HepG2 (cell line): ENCODE data around the gene OR4D9. TPM values are rescaled to one million over a fixed set of nuclear protein-coding genes. Genes with fewer than 3 reads are reported as not detected.

Experiments
- ATAC-seq: fragments of 200-7000 bp; cut with Tn5 transposase; 3 replicates; pipeline ENCODE4 v1.9.1; 2020; ENCODE audit warnings: mild to moderate bottlenecking, moderate library complexity
- BruUV-seq: library from RNA; stranded (reverse); fragments of 400-500 nt; replicated peaks from 2 replicates; lab custom pipeline; 2021; lab: Mats Ljungman, UMichigan
- CTCF ChIA-PET: fragments of 300-600 bp; formaldehyde crosslinking; extraction: SDS; loops from one replicate; lab custom pipeline; 2021; ENCODE audit warnings: low total read pairs, inconsistent platforms, low intra/inter-chr PET ratio; lab: Yijun Ruan, JAX
- POLR2A ChIA-PET: fragments of 350-600 bp; sonication (Branson Sonifier 250); formaldehyde crosslinking; loops from one replicate; lab custom pipeline; 2020; ENCODE audit warnings: antibody characterized with exemption, inconsistent platforms; lab: Yijun Ruan, JAX
- DNase-seq: peaks from one replicate; pipeline ENCODE4 v3.0.0-alpha.2; 2015; ENCODE audit warnings: low spot score
- FAIRE-seq: peaks from 3 replicates; lab custom pipeline; 2011; peaks lifted over from hg19 to GRCh38; lab: Jason Lieb, UNC
- H2AFZ ChIP-seq: one replicate; pipeline ENCODE4 v1.6.1; 2011; ENCODE audit warnings: low read length, inconsistent platforms
- H3K27ac ChIP-seq: fragments of 300-600 bp; 3 replicates; pipeline ENCODE4 v1.8.0; 2011; ENCODE audit warnings: mixed run types, mild to moderate bottlenecking, mixed read lengths, low read length, inconsistent platforms; ENCODE audit not compliant: insufficient read depth; ENCODE audit errors: extremely low read length
- H3K27me3 ChIP-seq, 2 experiments: fragments of 200-600 bp in 1 of 2; 2 replicates in 1 of 2; 3 replicates in 1 of 2; pipeline versions ENCODE4 v1.6.0 to v1.8.0; 2011; ENCODE audit warnings: low read length in 2 of 2, mild to moderate bottlenecking in 2 of 2, moderate library complexity in 2 of 2, inconsistent platforms in 1 of 2; ENCODE audit not compliant: insufficient read depth in 2 of 2, control insufficient read depth in 1 of 2
- H3K36me3 ChIP-seq, 2 experiments: fragments of 200-600 bp in 1 of 2; replicated peaks in 1 of 2; 2 replicates in 1 of 2; 3 replicates in 1 of 2; pipeline versions ENCODE4 v1.5.1 to v1.8.0; 2011; ENCODE audit warnings: low read length in 2 of 2, inconsistent platforms in 1 of 2; ENCODE audit not compliant: insufficient read depth in 2 of 2, control insufficient read depth in 1 of 2
- H3K4me1 ChIP-seq: 2 replicates; pipeline ENCODE4 v1.5.1; 2012; ENCODE audit warnings: low read length, inconsistent platforms; ENCODE audit not compliant: insufficient read depth
- H3K4me2 ChIP-seq: 2 replicates; pipeline ENCODE4 v1.6.0; 2011; ENCODE audit warnings: low read depth, low read length, inconsistent platforms
- H3K4me3 ChIP-seq, 3 experiments: fragments of 200-600 bp in 1 of 3; sonication (generic), shearing (Covaris generic) in 1 of 3; replicated peaks in 1 of 3; 2 replicates each; pipeline ENCODE4 v1.5.1; 2011 to 2016; ENCODE audit warnings: low read length in 3 of 3, inconsistent platforms in 2 of 3, low read depth in 2 of 3, mild to moderate bottlenecking in 2 of 3, control low read depth in 1 of 3, mixed read lengths in 1 of 3; ENCODE audit not compliant: insufficient read depth in 1 of 3
- H3K79me2 ChIP-seq: one replicate; pipeline ENCODE4 v1.6.1; 2011; ENCODE audit warnings: low read length, inconsistent platforms; ENCODE audit not compliant: insufficient read depth
- H3K9ac ChIP-seq: 2 replicates; pipeline ENCODE4 v1.6.0; 2011; ENCODE audit warnings: mild to moderate bottlenecking, low read depth, low read length, inconsistent platforms; ENCODE audit not compliant: insufficient read depth
- H3K9me3 ChIP-seq: 2 replicates; pipeline ENCODE4 v1.5.1; 2012; ENCODE audit warnings: mild to moderate bottlenecking, low read length
- H4K20me1 ChIP-seq: 2 replicates; pipeline ENCODE4 v1.6.0; 2011; ENCODE audit warnings: inconsistent platforms, mild to moderate bottlenecking, low read length, moderate library complexity; ENCODE audit not compliant: insufficient read depth
- DMAP1 ChIP-seq: IDR thresholded peaks from 2 replicates; pipeline ENCODE4 v1.6.1; 2016
- FOXP1 ChIP-seq, 2 experiments: fragments of 450-650 bp in 1 of 2; IDR thresholded peaks; 2 replicates each; pipeline ENCODE4 v1.6.1; 2017 to 2018; ENCODE audit warnings: antibody characterized with exemption in 1 of 2
- KDM2A ChIP-seq: sonication (generic); formaldehyde crosslinking; IDR thresholded peaks from 2 replicates; pipeline ENCODE4 v1.4.0; 2020; ENCODE audit warnings: low read depth, missing genetic modification reagents, borderline replicate concordance
- NCOR1 ChIP-seq: fragments of 200-600 bp; sonication (generic); IDR thresholded peaks from 2 replicates; pipeline ENCODE4 v1.7.0; 2017; ENCODE audit warnings: antibody characterized with exemption, low read length, borderline replicate concordance
- NFKBIZ ChIP-seq: IDR thresholded peaks from 2 replicates; pipeline ENCODE4 v1.6.1; 2018; ENCODE audit warnings: missing genetic modification reagents, missing compliant biosample characterization
- PAF1 ChIP-seq: IDR thresholded peaks from 2 replicates; pipeline ENCODE4 v1.6.1; 2016; ENCODE audit warnings: missing genetic modification reagents, missing compliant biosample characterization
- PHF21A ChIP-seq: sonication (generic); formaldehyde crosslinking; IDR thresholded peaks from 2 replicates; pipeline ENCODE4 v1.5.0; 2020; ENCODE audit warnings: mild to moderate bottlenecking, missing genetic modification reagents
- PHF8 ChIP-seq: sonication (generic); formaldehyde crosslinking; IDR thresholded peaks from 2 replicates; pipeline ENCODE4 v1.5.0; 2020; ENCODE audit warnings: missing genetic modification reagents
- PRPF4 ChIP-seq: fragments of 200-400 bp; formaldehyde crosslinking; IDR thresholded peaks from 2 replicates; pipeline ENCODE4 v1.6.1; 2016; ENCODE audit warnings: low read length, low read depth; ENCODE audit not compliant: poor library complexity, severe bottlenecking
- SIN3B ChIP-seq: fragments of 150-350 bp; IDR thresholded peaks from 2 replicates; pipeline ENCODE4 v1.6.1; 2014; ENCODE audit warnings: low read length
- SOX6 ChIP-seq, 2 experiments: fragments of 450-650 bp in 1 of 2; sonication (generic) in 1 of 2; formaldehyde crosslinking in 1 of 2; IDR thresholded peaks; 2 replicates each; pipeline versions ENCODE4 v1.4.0 to v1.6.1; 2017 to 2020; ENCODE audit warnings: antibody characterized with exemption in 1 of 2, mild to moderate bottlenecking in 1 of 2, missing genetic modification reagents in 1 of 2
- SP5 ChIP-seq: IDR thresholded peaks from 2 replicates; pipeline ENCODE4 v1.6.1; 2016; ENCODE audit warnings: low read depth, borderline replicate concordance
- XBP1 ChIP-seq: sonication (generic); formaldehyde crosslinking; IDR thresholded peaks from 2 replicates; pipeline ENCODE4 v1.5.0; 2020; ENCODE audit warnings: missing genetic modification reagents
- ZMYM4 ChIP-seq: sonication (generic); formaldehyde crosslinking; IDR thresholded peaks from 2 replicates; pipeline ENCODE4 v1.8.1; 2023; ENCODE audit warnings: mild to moderate bottlenecking, missing genetic modification reagents
- ZNF577 ChIP-seq: sonication (generic); formaldehyde crosslinking; IDR thresholded peaks from 2 replicates; pipeline ENCODE4 v1.4.0; 2020; ENCODE audit warnings: mild to moderate bottlenecking, low read depth, missing genetic modification reagents, borderline replicate concordance
- WGBS: methylation state at CpG from one replicate; pipeline ENCODE4 v1.1.6; 2017; ENCODE audit warnings: low lambda C conversion rate; 5-methylcytosine and 5-hydroxymethylcytosine counted together
- in situ Hi-C: cut with HindIII; loops from 2 replicates; pipeline ENCODE4 v1.10.0; 2017; ENCODE audit warnings: low pct_unique_long_range_greater_than_20kb; ENCODE audit not compliant: extremely low pct_ligation_motif_present
- intact Hi-C: fragments of 100-400 bp; cut with micrococcal nuclease; formaldehyde crosslinking; loops from one replicate; pipeline ENCODE4 v1.10.0; 2022; ENCODE audit not compliant: unreplicated experiment
- polyA plus RNA-seq, 8 experiments: library from polyadenylated mRNA; depleted of rRNA in 3 of 8; stranded (reverse) in 7 of 8; unstranded in 1 of 8; fragments of >200 nt; fragmentation: Illumina TruSeq in 4 of 8; extraction: Trizol in 4 of 8; gene quantifications; 2 replicates each; pipeline versions ENCODE4 v1.2.1 to v1.2.3, GENCODE V29; 2011 to 2016; ENCODE audit warnings: low read depth in 4 of 8, missing spikeins in 1 of 8, mixed read lengths in 1 of 8; ENCODE audit not compliant: insufficient read depth in 1 of 8
- total RNA-seq, 5 experiments: library from RNA; depleted of rRNA; stranded (reverse); fragments of >200 nt; fragmentation: Illumina TruSeq; extraction: Trizol; gene quantifications; 2 replicates each; pipeline ENCODE4 v1.2.3, GENCODE V29; 2016; ENCODE audit warnings: low read depth in 1 of 5
- TF ChIP-seq, protein P1 (sequence below): sonication (generic); formaldehyde crosslinking; IDR thresholded peaks from 2 replicates; pipeline ENCODE4 v1.4.0; 2020; ENCODE audit warnings: missing genetic modification reagents
- TF ChIP-seq, protein P2 (sequence below): sonication (generic); formaldehyde crosslinking; IDR thresholded peaks from 2 replicates; pipeline ENCODE4 v1.8.1; 2023; ENCODE audit warnings: mild to moderate bottlenecking, moderate library complexity, missing genetic modification reagents
- TF ChIP-seq, protein P3 (sequence below): IDR thresholded peaks from 2 replicates; pipeline ENCODE4 v1.6.1; 2016; ENCODE audit warnings: missing genetic modification reagents, missing compliant biosample characterization
- TF ChIP-seq, protein P4 (sequence below): IDR thresholded peaks from 2 replicates; pipeline ENCODE4 v1.6.1; 2016; ENCODE audit warnings: mild to moderate bottlenecking
- TF ChIP-seq, protein P5 (sequence below): sonication (generic); formaldehyde crosslinking; IDR thresholded peaks from 2 replicates; pipeline ENCODE4 v1.5.1; 2020; ENCODE audit warnings: missing genetic modification reagents, mild to moderate bottlenecking, borderline replicate concordance

The OR4D9 gene
- total and polyA plus RNA-seq, 2 of the 13 experiments (the other 11 are each of a cell fraction or from before 2014, with no cell fraction given) = not detected

DNA sequence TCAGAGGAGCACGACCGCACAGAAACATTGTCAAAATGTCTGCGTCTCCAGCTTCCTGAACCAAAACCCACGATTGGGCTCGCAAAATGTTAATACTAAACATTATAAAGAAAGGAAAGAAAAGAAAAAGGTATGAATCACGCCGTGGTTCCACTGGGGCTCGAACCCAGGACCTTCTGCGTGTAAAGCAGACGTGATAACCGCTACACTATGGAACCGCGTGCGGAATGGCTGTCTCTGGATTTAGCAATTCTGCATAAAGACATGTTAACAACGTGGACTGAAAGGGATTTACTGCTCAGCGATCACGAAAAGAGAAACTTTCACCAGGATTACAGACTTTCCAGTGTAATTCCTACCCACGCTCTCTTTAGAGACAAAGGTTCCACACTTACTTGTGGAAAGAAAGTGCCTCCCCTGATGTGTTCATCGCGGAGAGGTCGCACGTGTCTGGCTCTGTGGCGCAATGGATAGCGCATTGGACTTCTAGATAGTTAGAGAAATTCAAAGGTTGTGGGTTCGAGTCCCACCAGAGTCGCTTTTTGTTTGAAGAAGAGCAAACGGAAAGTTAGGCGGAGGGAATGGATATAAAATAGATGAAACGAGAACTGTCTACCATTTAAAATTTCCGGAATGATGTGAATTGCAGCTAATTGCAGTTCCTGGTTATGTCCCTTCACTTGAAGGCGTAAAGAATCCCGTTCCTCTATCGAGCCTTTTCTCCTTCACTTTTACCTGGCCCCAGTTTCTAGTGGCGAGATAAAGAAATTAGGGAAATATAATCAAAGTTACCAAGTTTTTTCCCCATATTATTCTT lies 39.7 kb downstream of the OR4D9 start:
- no peaks in the 10 kb centered on the region for H4K20me1 ChIP-seq
- no peaks in the 10 kb centered on the region; a peak in 2 of 5 replicates for H3K27me3 ChIP-seq
- peak overlapping the region; percentile 79 for H3K27ac ChIP-seq
- peak overlapping the region; percentile 34 for H2AFZ ChIP-seq
- no peaks in the 10 kb centered on the region for H3K79me2 ChIP-seq
- 6% methylated on average over 33 of the region's 34 CpGs for WGBS
- ChIA-PET POLR2A (interaction anchor here (0.7 to 2.8 kb wide), 5 partner anchors 9 to 1799 kb away, joined by 4 to 15 read pairs (median 8); partner anchors contain the start of genes BTBD18, OSBP and PATL1), CTCF (no interaction called here)
- peak overlapping the region; percentile 62 to 72 (median 72) for H3K4me3 ChIP-seq
- H3K36me3 ChIP-seq = no peaks in the 10 kb centered on the region
- peak overlapping the region; percentile 84 for H3K4me2 ChIP-seq
- in situ Hi-C loops (no loop called here), intact Hi-C loops (loop anchor here (1.0 to 5.0 kb wide), 7 partner anchors 9 to 251 kb away; partner anchors contain the start of genes OSBP and PATL1)
- no peaks in the 10 kb centered on the region for H3K9me3 ChIP-seq
- peak overlapping the region; percentile 64 for H3K9ac ChIP-seq
- DNase-seq = peak; percentile 89
- ATAC-seq = peak; percentile 39
- peaks cover 29% of the 10 kb centered on the region for H3K4me1 ChIP-seq
- BruUV-seq = no TSS peak
- FAIRE-seq = no peak
- TF ChIP-seq NCOR1 (peak; percentile 79), PRPF4 (peak; percentile 89), KDM2A (CRISPR knock-in tag) (no peak), SIN3B (0 out of 2 replicates have a peak, but pooled peaks have one; percentile 35), ZMYM4 (CRISPR knock-in tag) (peak; percentile 6; the same call in 1 of the 2 replicates), SP5 (peak; percentile 25; the same call in 1 of the 2 replicates), PAF1 (CRISPR knock-in tag) (no peak), ZNF577 (no peak), NFKBIZ (0 out of 2 replicates have a peak, but pooled peaks have one; percentile 22), SOX6 (IDR thresholded peaks at IDR 0.05) (no peak), SOX6 (CRISPR knock-in tag; IDR thresholded peaks at IDR 0.05) (no peak; the same call in 1 of the 2 replicates), PHF21A (CRISPR knock-in tag) (peak; percentile 37; the same call in 1 of the 2 replicates), FOXP1 (IDR thresholded peaks at IDR 0.05) (no peak), FOXP1 (CRISPR knock-in tag; IDR thresholded peaks at IDR 0.05) (no peak), DMAP1 (peak; percentile 46), XBP1 (CRISPR knock-in tag) (peak; percentile 24; the same call in 1 of the 2 replicates), PHF8 (CRISPR knock-in tag) (peak; percentile 43; the same call in 1 of the 2 replicates)
- TF ChIP-seq, protein P1, sequence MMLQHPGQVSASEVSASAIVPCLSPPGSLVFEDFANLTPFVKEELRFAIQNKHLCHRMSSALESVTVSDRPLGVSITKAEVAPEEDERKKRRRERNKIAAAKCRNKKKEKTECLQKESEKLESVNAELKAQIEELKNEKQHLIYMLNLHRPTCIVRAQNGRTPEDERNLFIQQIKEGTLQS (CRISPR knock-in tag) = no peak
- TF ChIP-seq, protein P2, sequence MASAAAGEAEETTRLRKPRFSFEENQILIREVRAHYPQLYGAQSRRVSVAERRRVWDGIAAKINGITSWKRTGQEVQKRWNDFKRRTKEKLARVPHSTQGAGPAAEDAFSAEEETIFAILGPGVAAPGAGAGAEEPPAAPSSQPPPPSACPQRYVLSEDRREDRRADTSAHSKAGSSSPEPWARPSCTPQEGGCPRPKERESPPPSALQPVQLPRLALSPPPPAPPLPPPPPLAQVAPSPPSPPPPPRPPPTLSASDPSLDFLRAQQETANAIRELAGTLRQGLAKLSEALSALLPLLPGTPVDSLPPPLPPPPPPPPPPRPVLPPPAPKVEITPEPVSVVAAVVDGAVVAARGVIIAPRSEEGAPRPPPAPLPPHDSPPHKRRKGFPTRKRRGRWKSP (CRISPR knock-in tag) = no peak
- TF ChIP-seq, protein P3, sequence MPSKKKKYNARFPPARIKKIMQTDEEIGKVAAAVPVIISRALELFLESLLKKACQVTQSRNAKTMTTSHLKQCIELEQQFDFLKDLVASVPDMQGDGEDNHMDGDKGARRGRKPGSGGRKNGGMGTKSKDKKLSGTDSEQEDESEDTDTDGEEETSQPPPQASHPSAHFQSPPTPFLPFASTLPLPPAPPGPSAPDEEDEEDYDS (CRISPR knock-in tag) = peak; percentile 5; the same call in 1 of the 2 replicates
- TF ChIP-seq, protein P4, sequence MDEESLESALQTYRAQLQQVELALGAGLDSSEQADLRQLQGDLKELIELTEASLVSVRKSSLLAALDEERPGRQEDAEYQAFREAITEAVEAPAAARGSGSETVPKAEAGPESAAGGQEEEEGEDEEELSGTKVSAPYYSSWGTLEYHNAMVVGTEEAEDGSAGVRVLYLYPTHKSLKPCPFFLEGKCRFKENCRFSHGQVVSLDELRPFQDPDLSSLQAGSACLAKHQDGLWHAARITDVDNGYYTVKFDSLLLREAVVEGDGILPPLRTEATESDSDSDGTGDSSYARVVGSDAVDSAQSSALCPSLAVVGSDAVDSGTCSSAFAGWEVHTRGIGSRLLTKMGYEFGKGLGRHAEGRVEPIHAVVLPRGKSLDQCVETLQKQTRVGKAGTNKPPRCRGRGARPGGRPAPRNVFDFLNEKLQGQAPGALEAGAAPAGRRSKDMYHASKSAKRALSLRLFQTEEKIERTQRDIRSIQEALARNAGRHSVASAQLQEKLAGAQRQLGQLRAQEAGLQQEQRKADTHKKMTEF (CRISPR knock-in tag) = peak; percentile 81
- TF ChIP-seq, protein P5, sequence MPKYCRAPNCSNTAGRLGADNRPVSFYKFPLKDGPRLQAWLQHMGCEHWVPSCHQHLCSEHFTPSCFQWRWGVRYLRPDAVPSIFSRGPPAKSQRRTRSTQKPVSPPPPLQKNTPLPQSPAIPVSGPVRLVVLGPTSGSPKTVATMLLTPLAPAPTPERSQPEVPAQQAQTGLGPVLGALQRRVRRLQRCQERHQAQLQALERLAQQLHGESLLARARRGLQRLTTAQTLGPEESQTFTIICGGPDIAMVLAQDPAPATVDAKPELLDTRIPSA = no peak; the same call in 1 of the 2 replicates
